ENCODE results near the gene NTNG1. TPM values are rescaled to one million over a fixed set of nuclear protein-coding genes. Genes with fewer than 3 reads are reported as not detected.
A peak's percentile ranks its signal among the peaks of the same experiment; 100 is the strongest.
"Not testable (repeated sequence)": the region's sequence is repeated elsewhere in the genome, so short reads cannot be mapped to it uniquely, and the experiment has no call there.

Gene NTNG1
- total RNA-seq (ENCODE audit: low replicate concordance) = 8.0 and 19.7 TPM in 2 replicates
- long read RNA-seq, full-length matches to known transcripts = 2 of 23 reads
- long read RNA-seq, partial matches to known transcripts = 8 of 23 reads
- long read RNA-seq, other reads (novel, unspliced or antisense) = 13 of 23 reads

DNA sequence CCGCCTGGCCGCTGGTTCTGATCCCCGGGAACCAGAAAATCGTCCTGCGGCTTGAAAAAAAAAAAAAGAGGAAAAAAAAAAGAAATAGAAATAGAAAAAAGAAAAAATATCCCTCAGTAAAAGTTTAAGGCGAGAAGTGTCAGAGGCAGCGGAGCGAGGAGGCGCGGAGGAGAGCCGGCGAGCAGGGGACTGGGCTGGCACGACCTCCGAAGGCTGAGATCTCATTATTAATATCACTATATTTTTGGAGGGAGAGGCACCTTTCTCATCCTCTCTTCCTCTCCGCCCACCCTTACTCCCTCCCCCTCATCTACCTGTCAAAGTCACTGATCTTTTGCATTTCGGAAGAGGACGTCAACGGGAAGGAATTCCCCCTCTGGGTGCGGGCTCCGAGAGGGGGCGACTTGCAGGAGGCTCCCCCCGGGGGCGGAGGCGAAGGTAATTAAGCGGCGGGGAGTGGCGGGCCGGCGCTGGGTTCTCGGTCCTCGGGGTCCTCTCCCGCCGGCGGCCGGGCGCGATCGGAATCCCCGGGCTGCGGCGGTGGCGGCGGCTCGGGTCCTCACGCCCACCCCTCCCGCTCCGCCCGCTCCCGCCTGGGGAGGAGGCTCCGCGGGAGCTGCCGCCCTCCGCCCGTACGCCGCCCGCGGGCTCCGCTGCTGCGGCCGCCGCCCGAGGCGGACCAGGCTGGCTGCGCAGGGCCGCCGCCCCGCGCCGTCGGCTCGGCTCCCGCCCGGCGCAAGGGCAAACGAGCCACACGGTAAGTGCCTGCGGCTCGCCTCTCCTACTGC lies at the start of gene NTNG1:
Gene NTNG1 (plus strand): TSS at position 337 of the 788 bp plus-strand sequence.
- peaks cover 32% of the 10 kb centered on the region for H3K27me3 Mint-ChIP-seq
- H3K4me1 Mint-ChIP-seq (ENCODE audit: unreplicated experiment) = peaks cover 8% of the 10 kb centered on the region
- DNase-seq (ENCODE audit: extremely low spot score, unreplicated experiment) = peak; percentile 69
- peak within 1 kb of the TSS; percentile 80 for H3K27ac Mint-ChIP-seq
- no peaks in the 10 kb centered on the region for H3K9me3 Mint-ChIP-seq
- TF ChIP-seq, protein P1, sequence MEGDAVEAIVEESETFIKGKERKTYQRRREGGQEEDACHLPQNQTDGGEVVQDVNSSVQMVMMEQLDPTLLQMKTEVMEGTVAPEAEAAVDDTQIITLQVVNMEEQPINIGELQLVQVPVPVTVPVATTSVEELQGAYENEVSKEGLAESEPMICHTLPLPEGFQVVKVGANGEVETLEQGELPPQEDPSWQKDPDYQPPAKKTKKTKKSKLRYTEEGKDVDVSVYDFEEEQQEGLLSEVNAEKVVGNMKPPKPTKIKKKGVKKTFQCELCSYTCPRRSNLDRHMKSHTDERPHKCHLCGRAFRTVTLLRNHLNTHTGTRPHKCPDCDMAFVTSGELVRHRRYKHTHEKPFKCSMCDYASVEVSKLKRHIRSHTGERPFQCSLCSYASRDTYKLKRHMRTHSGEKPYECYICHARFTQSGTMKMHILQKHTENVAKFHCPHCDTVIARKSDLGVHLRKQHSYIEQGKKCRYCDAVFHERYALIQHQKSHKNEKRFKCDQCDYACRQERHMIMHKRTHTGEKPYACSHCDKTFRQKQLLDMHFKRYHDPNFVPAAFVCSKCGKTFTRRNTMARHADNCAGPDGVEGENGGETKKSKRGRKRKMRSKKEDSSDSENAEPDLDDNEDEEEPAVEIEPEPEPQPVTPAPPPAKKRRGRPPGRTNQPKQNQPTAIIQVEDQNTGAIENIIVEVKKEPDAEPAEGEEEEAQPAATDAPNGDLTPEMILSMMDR (conservative IDR thresholded peaks at IDR 0.05) = no peak
- H3K4me3 Mint-ChIP-seq = peak within 1 kb of the TSS; percentile 97
- H3K36me3 Mint-ChIP-seq = no peaks in the 10 kb centered on the region

DNA sequence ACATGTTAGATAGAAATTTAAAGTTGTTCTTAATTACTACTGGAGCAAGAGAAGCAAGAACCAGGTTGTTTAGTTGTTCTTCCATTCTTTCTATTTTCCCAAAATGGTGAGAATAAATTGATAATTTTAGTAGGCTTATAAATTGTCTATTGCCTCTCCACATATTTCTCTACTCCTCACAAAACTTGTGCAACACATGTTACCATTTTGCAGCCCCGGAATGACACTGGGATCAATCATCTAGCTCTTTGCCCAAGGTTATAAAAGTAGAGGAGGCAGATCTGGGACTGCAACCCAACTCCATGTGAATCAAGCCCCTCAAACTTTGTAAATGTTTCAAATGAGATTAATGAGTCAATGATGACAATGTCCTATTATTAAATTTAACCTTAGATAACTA lies 49.4 kb upstream of the NTNG1 start:
- DNase-seq (ENCODE audit: extremely low spot score, unreplicated experiment) = no peak
- H3K27ac Mint-ChIP-seq = no peak overlapping the region
- H3K9me3 Mint-ChIP-seq = peaks cover 8% of the 10 kb centered on the region
- no peaks in the 10 kb centered on the region for H3K4me1 Mint-ChIP-seq (ENCODE audit: unreplicated experiment)
- no peaks in the 10 kb centered on the region for H3K36me3 Mint-ChIP-seq
- H3K4me3 Mint-ChIP-seq = no peak overlapping the region
- TF ChIP-seq, protein P1 (conservative IDR thresholded peaks at IDR 0.05) = no peak
- H3K27me3 Mint-ChIP-seq = no peaks in the 10 kb centered on the region

DNA sequence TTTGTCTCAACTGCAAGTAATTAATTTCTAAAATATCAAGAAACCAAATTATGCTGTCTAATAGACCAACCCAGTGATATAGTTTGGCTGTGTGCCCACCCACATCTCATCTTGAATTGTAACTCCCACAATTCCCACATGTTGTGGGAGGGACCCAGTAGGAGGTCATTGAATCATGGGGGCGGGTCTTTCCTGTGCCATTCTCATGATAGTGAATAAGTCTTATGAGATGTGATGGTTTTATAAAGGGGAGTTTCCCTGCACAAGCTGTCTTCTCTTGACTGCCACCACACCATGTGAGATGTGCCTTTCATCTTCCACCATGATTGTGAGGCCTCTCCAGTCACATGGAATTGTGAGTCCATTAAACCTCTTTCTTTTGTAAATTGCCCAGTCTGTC lies 47.4 kb upstream of the NTNG1 start:
- H3K9me3 Mint-ChIP-seq, H3K27ac Mint-ChIP-seq: not testable (repeated sequence)

DNA sequence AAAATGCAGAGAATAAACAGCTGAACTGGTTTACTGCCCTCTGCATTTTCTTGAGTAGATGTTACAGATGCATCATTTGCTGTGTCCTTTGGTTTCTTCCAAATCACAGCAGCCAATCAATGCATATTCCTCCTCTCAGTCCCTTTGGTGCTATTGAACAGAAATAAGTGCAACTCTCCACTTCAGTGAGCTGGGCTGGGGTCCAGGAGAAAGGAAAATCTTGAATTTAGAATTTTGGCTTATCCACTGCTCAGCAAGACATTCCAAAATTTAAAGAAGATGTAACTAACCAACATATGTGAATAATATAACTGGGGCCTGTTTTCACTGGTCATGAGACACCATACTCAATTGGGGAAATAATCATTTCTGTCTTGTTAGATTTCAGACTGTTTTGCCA lies 45.2 kb upstream of the NTNG1 start:
- no peak overlapping the region for H3K27ac Mint-ChIP-seq
- H3K9me3 Mint-ChIP-seq = peaks cover 8% of the 10 kb centered on the region
- no peaks in the 10 kb centered on the region for H3K4me1 Mint-ChIP-seq (ENCODE audit: unreplicated experiment)
- TF ChIP-seq, protein P1 (conservative IDR thresholded peaks at IDR 0.05) = no peak
- H3K27me3 Mint-ChIP-seq = no peaks in the 10 kb centered on the region
- no peak overlapping the region for H3K4me3 Mint-ChIP-seq
- H3K36me3 Mint-ChIP-seq = no peaks in the 10 kb centered on the region
- DNase-seq (ENCODE audit: extremely low spot score, unreplicated experiment) = no peak

More for the DNA sequence above, 47.4 kb upstream of the NTNG1 start:
- not testable (repeated sequence) for H3K36me3 Mint-ChIP-seq; DNase-seq (ENCODE audit: extremely low spot score, unreplicated experiment); H3K4me3 Mint-ChIP-seq; H3K4me1 Mint-ChIP-seq (ENCODE audit: unreplicated experiment); H3K27me3 Mint-ChIP-seq

DNA sequence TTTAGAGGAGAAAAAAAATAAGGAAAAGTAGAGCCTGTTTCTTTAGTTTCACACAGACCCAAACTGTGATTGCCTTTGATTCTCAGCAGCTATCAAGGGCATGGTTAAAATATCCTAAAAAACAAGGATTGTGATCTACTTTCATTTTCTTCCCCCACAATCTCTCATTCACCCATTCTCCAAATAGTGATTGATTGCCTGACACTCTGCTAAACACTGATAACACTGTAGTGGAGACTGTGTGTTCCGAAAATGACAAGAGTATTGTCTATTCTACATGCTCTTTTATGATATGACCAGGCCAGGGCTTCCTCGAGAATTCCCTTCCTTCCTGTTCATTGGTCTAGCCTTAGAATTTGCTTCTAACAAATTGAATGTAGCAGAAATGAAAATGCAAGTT lies 44.1 kb upstream of the NTNG1 start:
- no peaks in the 10 kb centered on the region for H3K36me3 Mint-ChIP-seq
- H3K9me3 Mint-ChIP-seq = peaks cover 8% of the 10 kb centered on the region
- H3K4me1 Mint-ChIP-seq (ENCODE audit: unreplicated experiment) = no peaks in the 10 kb centered on the region
- TF ChIP-seq, protein P1 (conservative IDR thresholded peaks at IDR 0.05) = no peak
- DNase-seq (ENCODE audit: extremely low spot score, unreplicated experiment) = no peak
- no peak overlapping the region for H3K27ac Mint-ChIP-seq
- H3K27me3 Mint-ChIP-seq = no peaks in the 10 kb centered on the region
- H3K4me3 Mint-ChIP-seq = no peak overlapping the region

DNA sequence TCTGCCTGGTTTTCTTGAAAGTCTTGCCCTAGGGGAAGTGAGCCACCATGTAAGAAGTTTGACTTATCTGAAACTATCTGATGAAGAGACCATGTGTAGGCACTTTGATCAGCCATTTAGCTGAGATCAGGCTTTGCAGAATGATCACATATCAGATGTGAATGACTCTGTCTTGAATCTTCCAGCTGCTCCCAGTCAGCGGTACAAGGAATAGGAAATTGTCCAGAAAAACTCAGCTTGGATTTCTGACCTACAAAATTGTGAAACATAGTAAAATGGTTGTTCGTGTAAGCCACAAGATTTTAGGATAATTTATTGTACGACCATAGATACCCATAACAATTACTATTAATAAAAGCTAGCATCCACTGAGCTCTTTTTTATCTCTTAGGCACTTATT lies 41.9 kb upstream of the NTNG1 start:
- Mint-ChIP-seq H3K36me3 (no peaks in the 10 kb centered on the region), H3K4me3 (no peak overlapping the region), H3K4me1 (ENCODE audit: unreplicated experiment) (no peaks in the 10 kb centered on the region), H3K27me3 (no peaks in the 10 kb centered on the region), H3K9me3 (peaks cover under 1% of the 10 kb centered on the region), H3K27ac (no peak overlapping the region)
- no peak for DNase-seq (ENCODE audit: extremely low spot score, unreplicated experiment)
- TF ChIP-seq, protein P1 (conservative IDR thresholded peaks at IDR 0.05) = no peak
